Prostate gland (tissue), 2 donors: ENCODE measurements around the gene KLK10. TPM values are rescaled to one million over a fixed set of nuclear protein-coding genes. Genes with fewer than 3 reads are reported as not detected.

Experiments used
- DNase-seq: peaks from one replicate; pipeline ENCODE4 v3.0.0-alpha.2; 2019; ENCODE audit warnings: low spot score
- H3K27ac ChIP-seq, 2 donors: fragments of 200-600 bp; sonication (generic); 2 replicates each; pipeline ENCODE4 v1.5.1; 2017 to 2019
- H3K27me3 ChIP-seq: fragments of 200-600 bp; sonication (generic); replicated peaks from 2 replicates; pipeline ENCODE4 v1.5.1; 2019; ENCODE audit not compliant: insufficient read depth
- H3K36me3 ChIP-seq, 2 donors: fragments of 200-600 bp; sonication (generic); 1 replicate in 1 of 2; 2 replicates in 1 of 2; pipeline versions ENCODE4 v1.5.1 to v1.8.1; 2017 to 2019
- H3K4me1 ChIP-seq: fragments of 200-600 bp; sonication (generic); replicated peaks from 2 replicates; pipeline ENCODE4 v1.5.1; 2019
- H3K4me3 ChIP-seq, 2 donors: fragments of 200-600 bp; sonication (generic); 2 replicates each; pipeline ENCODE4 v1.5.1; 2017 to 2019
- H3K9me3 ChIP-seq: fragments of 200-600 bp; sonication (generic); 2 replicates; pipeline ENCODE4 v1.5.1; 2017
- CTCF ChIP-seq, 4 experiments: fragments of 200-600 bp in 2 of 4; fragments of 450-650 bp in 2 of 4; sonication (generic) in 2 of 4; IDR thresholded peaks; 1 replicate in 3 of 4; 2 replicates in 1 of 4; pipeline ENCODE4 v1.5.1; 2016 to 2019; ENCODE audit warnings: antibody characterized with exemption in 4 of 4, mild to moderate bottlenecking in 2 of 4, moderate library complexity in 2 of 4
- POLR2A ChIP-seq: fragments of 450-650 bp; IDR thresholded peaks from one replicate; pipeline ENCODE4 v1.6.1; 2016; ENCODE audit warnings: antibody characterized with exemption, mild to moderate bottlenecking
- POLR2AphosphoS5 ChIP-seq: sonication (generic); formaldehyde crosslinking; IDR thresholded peaks from one replicate; pipeline ENCODE4 v1.6.1; 2017; ENCODE audit warnings: antibody characterized with exemption
- WGBS: methylation state at CpG from one replicate; pipeline ENCODE4 v1.1.5; 2018; 5-methylcytosine and 5-hydroxymethylcytosine counted together
- intact Hi-C: fragments of 100-400 bp; cut with DNase I; formaldehyde crosslinking; loops from one replicate; pipeline ENCODE4 v1.14.2; 2022
- total RNA-seq, 2 donors: library from RNA; depleted of rRNA; stranded (reverse); fragments of >200 nt; gene quantifications; one replicate each; pipeline ENCODE4 v1.1.0, GENCODE V29; 2016

KLK10 gene
- total RNA-seq, 2 donors from 2014 or later: 7.4 to 49.6 TPM

- Histone ChIP-seq H3K36me3 (no peaks in the 10 kb centered on the region), H3K27me3 (peaks cover 5% of the 10 kb centered on the region), H3K27ac (no peak overlapping the region), H3K4me1 (no peaks in the 10 kb centered on the region), H3K9me3 (no peaks in the 10 kb centered on the region), H3K4me3 (no peak overlapping the region)
- 72% methylated on average over 19 of the region's 19 CpGs for WGBS
- no peak for DNase-seq
- no peak for TF ChIP-seq CTCF (IDR thresholded peaks at IDR 0.05)
- TF ChIP-seq POLR2AphosphoS5: no peak
- no peak for TF ChIP-seq POLR2A
- intact Hi-C loops: no loop called here
Observed at GRCh38 chr19:51009061-51009891, 10.2 kb downstream of the KLK10 start.

GRCh38 chr19:51007488-51007887 is 12.0 kb downstream of the KLK10 start:
- Histone ChIP-seq H3K36me3 (no peaks in the 10 kb centered on the region), H3K9me3 (no peaks in the 10 kb centered on the region), H3K27ac (no peak overlapping the region), H3K27me3 (peaks cover 13% of the 10 kb centered on the region), H3K4me1 (no peaks in the 10 kb centered on the region), H3K4me3 (no peak overlapping the region)
- 83% methylated on average over 3 of the region's 3 CpGs for WGBS
- intact Hi-C loops: no loop called here
- no peak for DNase-seq
- no peak for TF ChIP-seq CTCF (IDR thresholded peaks at IDR 0.05)

DNA sequence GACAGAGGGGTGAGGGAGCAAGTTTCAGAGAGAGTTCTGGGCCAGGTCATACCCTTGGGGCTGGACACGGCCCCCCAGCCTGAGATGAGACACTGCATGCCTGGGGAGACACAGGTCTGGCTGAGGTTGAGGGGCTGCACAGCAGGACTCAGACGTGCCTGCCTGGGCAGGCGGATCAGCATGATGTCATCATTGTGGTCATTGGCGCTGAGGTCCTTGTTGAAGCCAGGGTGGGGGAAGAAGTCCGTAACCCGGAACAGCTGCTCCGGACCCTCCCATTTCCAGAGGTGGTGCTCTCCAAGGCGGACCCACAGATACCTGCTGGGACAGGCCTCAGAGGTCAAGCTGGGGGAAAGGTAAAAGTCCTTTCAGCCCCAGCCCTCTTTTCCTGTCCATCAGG is 13.1 kb downstream of the KLK10 start:
- peaks cover 15% of the 10 kb centered on the region for H3K27me3 ChIP-seq
- no peak overlapping the region for H3K4me3 ChIP-seq
- H3K27ac ChIP-seq: no peak overlapping the region
- WGBS: 18% methylated on average over 8 of the region's 8 CpGs
- H3K9me3 ChIP-seq: no peaks in the 10 kb centered on the region
- no peaks in the 10 kb centered on the region for H3K36me3 ChIP-seq
- H3K4me1 ChIP-seq: no peaks in the 10 kb centered on the region
- intact Hi-C loops: no loop called here
- TF ChIP-seq POLR2AphosphoS5: no peak
- no peak for TF ChIP-seq CTCF (IDR thresholded peaks at IDR 0.05)
- TF ChIP-seq POLR2A: no peak
- no peak for DNase-seq

DNA sequence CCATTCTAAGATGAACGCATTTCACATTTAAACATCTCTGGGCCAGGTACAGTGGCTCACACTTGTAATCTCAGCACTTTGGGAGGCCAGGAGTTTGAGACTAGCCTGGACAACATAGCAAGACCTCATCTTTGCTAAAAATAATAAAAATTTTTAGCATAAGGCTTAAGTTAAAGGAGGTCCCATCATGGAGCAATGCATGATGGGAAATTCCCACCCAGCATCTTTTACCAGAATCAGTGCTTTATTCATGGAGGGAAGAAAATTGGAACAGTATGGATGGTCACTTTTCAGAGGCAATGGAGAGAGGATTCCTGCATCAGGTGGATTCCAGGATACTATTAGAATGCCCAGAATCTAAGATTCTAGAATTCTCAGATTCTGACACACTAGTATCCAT is 14.3 kb downstream of the KLK10 start:
- whole genome bisulfite sequencing: 86% methylated on average over 1 of the region's 1 CpG
- Histone ChIP-seq H3K36me3 (no peaks in the 10 kb centered on the region), H3K27ac (no peak overlapping the region), H3K9me3 (no peaks in the 10 kb centered on the region), H3K27me3 (peaks cover 17% of the 10 kb centered on the region), H3K4me3 (no peak overlapping the region), H3K4me1 (no peaks in the 10 kb centered on the region)
- TF ChIP-seq CTCF (IDR thresholded peaks at IDR 0.05) (no peak), POLR2A (no peak), POLR2AphosphoS5 (no peak)
- intact Hi-C loops: no loop called here
- DNase-seq: no peak

DNA sequence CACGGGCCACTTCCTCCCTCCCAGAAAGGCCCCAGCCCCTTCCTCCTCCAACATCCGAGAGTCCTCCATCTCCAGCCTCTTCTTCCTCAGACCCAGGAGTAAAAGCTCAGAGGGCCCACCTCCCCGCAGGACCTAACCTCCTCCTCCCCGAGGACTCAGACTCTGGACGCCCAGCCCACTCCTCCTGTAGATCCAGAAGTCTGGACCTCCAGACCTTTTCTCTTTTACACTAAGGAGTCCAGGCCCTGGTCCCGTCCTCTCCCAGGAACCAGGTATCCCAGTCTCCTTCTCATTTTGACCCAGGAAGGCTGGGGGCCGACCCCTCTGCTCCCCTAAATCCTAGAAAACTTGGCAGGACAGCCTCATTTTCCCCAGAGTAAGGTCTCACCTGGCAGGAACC is 16.2 kb downstream of the KLK10 start:
- Histone ChIP-seq H3K4me1 (no peaks in the 10 kb centered on the region), H3K27me3 (peaks cover 18% of the 10 kb centered on the region)

More for the DNA sequence above, 16.2 kb downstream of the KLK10 start:
- Histone ChIP-seq H3K36me3 (no peaks in the 10 kb centered on the region), H3K4me3 (no peak overlapping the region), H3K9me3 (no peaks in the 10 kb centered on the region), H3K27ac (no peak overlapping the region)
- no peak for DNase-seq
- intact Hi-C loops: no loop called here
- no peak for TF ChIP-seq CTCF (IDR thresholded peaks at IDR 0.05)
- TF ChIP-seq POLR2AphosphoS5: no peak
- TF ChIP-seq POLR2A: no peak
- WGBS: 88% methylated on average over 7 of the region's 7 CpGs
